ENCODE data around the gene ASH1L.
"Not testable (repeated sequence)": the region's sequence is repeated elsewhere in the genome, so short reads cannot be mapped to it uniquely, and the experiment has no call there.

ASH1L gene

GRCh38 chr1:155493595-155493994 is 69.0 kb downstream of the ASH1L start:
- DNase-seq: not testable (repeated sequence)

- not testable (repeated sequence) for DNase-seq
These were observed 74.2 kb downstream of the ASH1L start for GRCh38 chr1:155488419-155488818.

- no peak for DNase-seq
These were observed 75.1 kb downstream of the ASH1L start for GRCh38 chr1:155487541-155487940.

GRCh38 chr1:155486952-155487351 is 75.7 kb downstream of the ASH1L start:
- not testable (repeated sequence) for DNase-seq

GRCh38 chr1:155485945-155486344 is 76.7 kb downstream of the ASH1L start:
- no peak for DNase-seq

GRCh38 chr1:155485222-155485621 is 77.4 kb downstream of the ASH1L start:
- DNase-seq: no peak

GRCh38 chr1:155481741-155482241 is 80.8 kb downstream of the ASH1L start:
- no peak for DNase-seq

- peak; percentile 64 for DNase-seq
These were observed 83.4 kb downstream of the ASH1L start for GRCh38 chr1:155479205-155479604.

GRCh38 chr1:155478270-155478852 is 84.2 kb downstream of the ASH1L start:
- no peak for DNase-seq

- DNase-seq: no peak
These were observed 88.5 kb downstream of the ASH1L start for GRCh38 chr1:155474146-155474545.

- DNase-seq: no peak
These were observed 89.3 kb downstream of the ASH1L start for GRCh38 chr1:155473151-155473821.

GRCh38 chr1:155472491-155473083 is 90.0 kb downstream of the ASH1L start:
- peak; percentile 16 for DNase-seq

GRCh38 chr1:155471891-155472290 is 90.7 kb downstream of the ASH1L start:
- no peak for DNase-seq

- no peak for DNase-seq
These were observed 91.6 kb downstream of the ASH1L start for GRCh38 chr1:155471026-155471425.

GRCh38 chr1:155466996-155467395 is 95.6 kb downstream of the ASH1L start:
- peak; percentile 86 for DNase-seq

- DNase-seq: no peak
These were observed 96.0 kb downstream of the ASH1L start for GRCh38 chr1:155466617-155466972.

GRCh38 chr1:155463865-155464650 is 98.5 kb downstream of the ASH1L start:
- peak; percentile 88 for DNase-seq

- no peak for DNase-seq
These were observed 104.5 kb downstream of the ASH1L start for GRCh38 chr1:155458111-155458510.

- DNase-seq: no peak
These were observed 105.3 kb downstream of the ASH1L start for GRCh38 chr1:155457266-155457665.

GRCh38 chr1:155455588-155456195 is 106.9 kb downstream of the ASH1L start:
- DNase-seq: peak; percentile 39

GRCh38 chr1:155454096-155454495 is 108.5 kb downstream of the ASH1L start:
- DNase-seq: peak; percentile 22

- DNase-seq: no peak
These were observed 109.5 kb downstream of the ASH1L start for GRCh38 chr1:155453141-155453540.

- no peak for DNase-seq
These were observed 111.4 kb downstream of the ASH1L start for GRCh38 chr1:155451199-155451598.
